ENCODE results near the gene TAPT1.
A peak's percentile ranks its signal among the peaks of the same experiment; 100 is the strongest.
"Not testable (repeated sequence)": the region's sequence is repeated elsewhere in the genome, so short reads cannot be mapped to it uniquely, and the experiment has no call there.

The TAPT1 gene, protein sequence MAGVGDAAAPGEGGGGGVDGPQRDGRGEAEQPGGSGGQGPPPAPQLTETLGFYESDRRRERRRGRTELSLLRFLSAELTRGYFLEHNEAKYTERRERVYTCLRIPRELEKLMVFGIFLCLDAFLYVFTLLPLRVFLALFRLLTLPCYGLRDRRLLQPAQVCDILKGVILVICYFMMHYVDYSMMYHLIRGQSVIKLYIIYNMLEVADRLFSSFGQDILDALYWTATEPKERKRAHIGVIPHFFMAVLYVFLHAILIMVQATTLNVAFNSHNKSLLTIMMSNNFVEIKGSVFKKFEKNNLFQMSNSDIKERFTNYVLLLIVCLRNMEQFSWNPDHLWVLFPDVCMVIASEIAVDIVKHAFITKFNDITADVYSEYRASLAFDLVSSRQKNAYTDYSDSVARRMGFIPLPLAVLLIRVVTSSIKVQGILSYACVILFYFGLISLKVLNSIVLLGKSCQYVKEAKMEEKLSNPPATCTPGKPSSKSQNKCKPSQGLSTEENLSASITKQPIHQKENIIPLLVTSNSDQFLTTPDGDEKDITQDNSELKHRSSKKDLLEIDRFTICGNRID

DNA sequence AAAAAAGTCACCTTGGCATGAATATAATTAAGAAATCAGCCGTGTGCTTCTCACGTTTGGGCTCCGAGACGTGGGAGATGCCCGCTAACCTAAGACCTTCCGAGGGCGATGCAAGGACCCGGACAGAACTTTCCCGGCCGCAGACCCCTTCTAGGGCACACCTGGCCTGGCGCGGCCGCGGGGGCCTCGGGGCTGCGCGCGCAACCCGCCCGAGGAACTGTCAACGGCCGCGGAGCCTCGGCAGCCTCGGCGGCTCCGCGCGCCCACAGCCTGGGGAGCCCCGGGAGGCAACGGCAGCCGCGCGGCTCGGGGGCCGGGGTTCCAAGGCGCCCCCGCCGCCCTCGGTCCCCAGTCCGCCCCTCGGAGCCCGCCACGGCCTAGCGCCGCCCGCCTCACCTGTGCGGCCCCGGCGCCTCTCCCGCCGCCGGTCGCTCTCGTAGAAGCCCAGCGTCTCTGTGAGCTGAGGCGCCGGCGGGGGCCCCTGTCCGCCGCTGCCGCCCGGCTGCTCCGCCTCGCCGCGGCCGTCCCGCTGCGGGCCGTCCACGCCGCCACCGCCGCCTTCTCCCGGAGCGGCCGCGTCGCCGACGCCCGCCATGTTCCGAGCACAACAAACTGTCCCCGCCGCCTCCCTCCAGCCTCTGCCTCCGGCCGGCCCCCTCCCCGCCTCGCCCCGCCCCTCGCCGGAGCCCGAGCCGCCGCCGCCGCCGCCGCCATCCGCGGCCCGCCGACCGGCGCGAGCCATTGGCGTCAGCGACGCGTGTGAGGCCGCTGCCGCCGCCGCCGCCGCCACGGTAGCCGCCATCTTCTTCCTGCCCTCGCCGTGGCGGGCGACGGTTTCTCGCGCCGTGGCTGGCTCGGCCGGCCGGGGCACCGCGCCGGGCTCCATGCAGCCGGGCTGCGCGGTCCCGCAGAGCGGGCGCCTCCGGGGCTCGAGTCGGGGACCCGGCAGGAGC lies at the start of gene TAPT1:
TAPT1 (minus strand) TSS at position 609 of the 953 bp plus-strand sequence; CDS start at position 595, 14 bp downstream.
- peak; percentile 64 for DNase-seq

DNA sequence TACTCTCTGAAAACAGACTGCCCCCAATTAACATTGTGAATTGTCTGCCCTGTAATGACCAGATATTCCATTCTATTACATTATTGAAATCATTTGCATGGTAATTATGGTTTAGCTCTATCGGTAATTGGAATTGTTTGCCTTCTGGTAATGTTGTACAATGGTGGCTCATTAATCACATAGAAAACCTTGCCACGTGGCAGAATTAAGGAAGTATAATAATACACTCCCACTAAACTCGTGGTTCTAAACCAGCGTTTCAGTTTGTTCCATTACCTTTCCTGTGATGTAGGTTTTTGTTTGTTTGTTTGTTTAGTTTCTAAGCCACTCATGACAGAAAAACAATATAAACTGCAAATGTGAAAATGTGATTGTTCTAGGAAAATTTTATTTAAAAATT lies 45.1 kb upstream of the TAPT1 start:
- DNase-seq, result no peak

DNA sequence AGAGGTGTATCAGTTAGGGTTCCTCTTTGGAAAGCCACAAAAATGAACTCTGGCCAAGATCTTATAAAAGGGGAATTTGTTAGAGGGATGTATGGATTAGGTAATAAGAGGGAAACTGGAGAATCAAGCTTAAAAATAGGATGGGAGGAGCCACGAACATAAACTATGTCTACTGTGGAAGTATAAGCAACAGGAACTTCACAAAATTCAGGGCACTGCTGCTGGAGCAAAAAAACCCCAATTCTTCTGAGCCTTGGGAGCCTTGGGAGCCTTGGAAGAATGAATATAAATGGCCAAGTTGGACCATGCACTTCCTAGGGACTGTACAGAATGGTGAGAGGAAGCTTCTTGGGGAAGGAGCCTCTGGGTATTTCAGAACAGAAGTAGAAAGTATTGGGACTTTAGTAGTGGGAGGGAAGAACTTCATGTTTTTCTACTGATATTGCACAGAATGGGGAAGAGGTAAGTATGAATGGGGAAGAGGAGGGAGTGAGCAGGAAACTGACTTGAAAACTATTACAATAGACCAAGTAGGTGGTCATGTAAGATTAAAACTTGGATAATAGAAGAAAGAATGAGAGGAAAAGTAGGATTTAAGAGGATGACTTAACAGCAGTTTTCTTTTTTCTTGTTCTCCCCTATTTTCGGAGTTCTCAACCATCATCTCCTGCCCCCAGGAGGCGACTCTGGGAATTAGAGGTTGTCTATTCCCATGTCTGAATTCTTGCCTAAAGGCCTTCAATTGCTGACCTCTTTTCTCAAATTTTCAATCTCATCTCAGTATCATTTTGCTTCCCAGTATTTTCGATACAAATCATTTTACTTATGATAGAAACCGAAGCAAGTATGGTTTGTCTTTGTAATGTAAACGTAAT lies 44.4 kb upstream of the TAPT1 start:
- no peak for DNase-seq

DNA sequence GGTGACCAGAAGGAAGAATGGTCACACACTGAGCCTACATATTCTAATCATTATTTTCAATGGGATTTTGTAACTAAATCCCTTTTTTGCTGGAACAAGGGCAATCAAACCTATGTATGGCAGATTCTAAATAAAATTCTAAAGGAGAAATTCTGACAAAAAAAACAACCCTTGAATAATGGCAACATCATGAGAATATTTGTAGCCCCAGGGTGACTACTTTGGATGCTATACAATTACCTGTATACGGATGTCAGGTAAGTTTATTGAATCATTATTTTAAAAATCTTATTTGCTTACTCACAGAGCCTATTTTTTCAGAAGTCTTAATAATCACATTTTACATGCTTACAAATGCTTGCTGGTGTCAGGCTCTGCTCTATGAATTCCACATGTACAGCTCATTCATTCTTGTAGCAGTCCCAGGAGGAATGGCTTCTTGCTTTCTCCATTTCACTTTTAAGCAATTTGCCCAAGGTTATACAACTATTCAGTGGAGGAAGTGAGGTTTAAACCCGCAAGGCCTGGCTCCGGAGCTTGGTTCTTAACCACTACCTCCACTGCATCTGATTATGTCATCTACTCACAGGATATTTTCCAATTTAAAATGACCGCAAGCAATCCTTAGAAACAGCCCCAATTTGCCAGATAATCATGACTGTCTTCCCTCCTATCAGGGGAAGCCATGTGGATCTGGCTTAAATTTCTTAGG lies 43.6 kb upstream of the TAPT1 start:
- DNase-seq, result not testable (repeated sequence)

DNA sequence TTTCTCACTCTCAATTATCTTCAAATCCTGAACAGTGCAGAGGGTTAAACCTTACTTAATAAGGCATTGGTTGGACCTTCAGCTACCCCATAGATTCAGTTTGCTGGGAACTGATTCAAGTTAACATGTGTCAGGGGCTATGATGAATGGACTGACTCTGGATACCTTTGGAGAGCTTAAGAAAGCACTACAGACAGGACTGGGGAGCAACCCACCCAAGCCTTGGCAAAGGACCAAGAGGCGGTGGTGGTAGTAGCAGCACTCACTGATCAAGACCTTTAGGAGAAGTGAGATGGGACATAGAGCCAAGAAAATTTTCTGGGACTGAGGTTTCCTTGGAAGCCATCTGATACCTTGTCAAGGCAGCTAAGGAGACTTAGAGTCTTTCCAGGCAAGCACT lies 43.0 kb upstream of the TAPT1 start:
- no peak for DNase-seq

DNA sequence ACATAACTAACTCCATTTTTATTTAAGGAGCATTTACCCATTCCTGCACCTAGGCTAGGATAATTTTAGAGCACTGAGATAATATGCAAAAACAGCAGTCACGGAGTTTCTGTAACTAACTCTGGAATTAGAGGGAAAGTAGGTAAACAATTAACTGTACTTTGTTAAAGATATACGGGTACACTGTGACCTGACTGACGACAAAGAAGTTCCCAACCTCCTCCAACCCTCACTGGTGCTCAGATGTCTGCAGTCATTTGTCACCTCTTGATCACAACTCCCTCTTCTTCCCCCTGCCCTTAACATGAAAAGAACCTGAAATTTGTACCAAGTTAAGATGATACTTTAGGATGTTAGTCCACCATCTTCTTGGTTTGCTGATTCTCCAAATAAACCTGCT lies 42.0 kb upstream of the TAPT1 start:
- no peak for DNase-seq

DNA sequence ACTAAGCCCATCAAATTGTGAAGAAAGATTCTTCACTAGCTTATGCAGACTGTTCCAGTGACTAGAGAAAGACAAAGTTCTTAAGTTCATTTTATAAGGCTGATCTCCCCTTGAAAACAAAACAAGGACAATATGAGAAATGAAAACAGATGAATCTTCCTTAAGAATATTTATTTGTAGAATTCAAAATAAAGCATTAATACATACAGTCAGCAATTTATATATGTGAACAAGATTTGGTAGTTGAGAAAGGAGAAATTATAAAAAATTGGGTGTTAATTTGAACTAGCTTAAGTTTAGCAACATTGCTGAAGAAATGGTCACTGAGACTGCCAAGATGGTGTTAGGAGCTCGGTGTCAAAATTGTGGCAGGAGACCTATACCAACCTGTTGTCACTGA lies 41.4 kb upstream of the TAPT1 start:
- no peak for DNase-seq

DNA sequence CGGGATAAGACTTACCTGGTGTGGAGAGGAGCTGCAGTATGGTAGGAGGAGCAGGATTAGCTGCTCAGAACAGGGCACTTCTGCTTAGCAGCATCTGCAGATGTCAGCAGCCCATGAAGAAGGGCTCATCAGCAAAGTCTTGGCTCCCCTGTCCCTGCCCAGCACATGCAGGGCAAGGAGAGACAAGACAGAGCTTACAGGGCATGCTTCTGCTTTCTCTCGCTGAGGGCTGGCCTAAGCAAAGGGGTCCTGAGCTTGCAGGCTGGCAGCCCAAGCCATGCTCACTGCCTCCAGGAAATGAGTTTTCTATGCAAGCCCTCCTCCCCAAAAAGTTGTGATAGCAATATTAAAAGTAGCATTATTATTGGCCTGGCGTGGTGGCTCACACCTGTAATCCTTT lies 39.5 kb upstream of the TAPT1 start:
- DNase-seq, result no peak

DNA sequence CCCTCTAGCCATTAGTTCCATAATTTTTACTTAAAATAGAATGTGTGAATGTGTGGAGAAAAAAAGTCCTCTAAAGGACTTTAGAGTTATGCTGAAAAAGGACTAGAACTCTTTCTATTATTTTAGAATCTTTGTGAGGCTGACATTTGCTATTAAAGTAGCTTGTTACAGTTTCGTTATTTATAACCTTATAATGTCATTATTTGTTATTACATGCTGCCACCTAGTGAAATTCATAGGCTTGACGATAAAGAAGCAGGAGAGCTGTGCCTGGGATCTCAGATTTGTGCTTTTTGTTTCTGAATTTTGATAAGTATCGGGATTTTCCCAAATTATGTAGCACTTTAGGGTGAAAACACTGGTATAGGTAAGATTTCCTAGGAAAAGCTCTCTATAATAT lies 38.5 kb upstream of the TAPT1 start:
- DNase-seq, result peak; percentile 39

DNA sequence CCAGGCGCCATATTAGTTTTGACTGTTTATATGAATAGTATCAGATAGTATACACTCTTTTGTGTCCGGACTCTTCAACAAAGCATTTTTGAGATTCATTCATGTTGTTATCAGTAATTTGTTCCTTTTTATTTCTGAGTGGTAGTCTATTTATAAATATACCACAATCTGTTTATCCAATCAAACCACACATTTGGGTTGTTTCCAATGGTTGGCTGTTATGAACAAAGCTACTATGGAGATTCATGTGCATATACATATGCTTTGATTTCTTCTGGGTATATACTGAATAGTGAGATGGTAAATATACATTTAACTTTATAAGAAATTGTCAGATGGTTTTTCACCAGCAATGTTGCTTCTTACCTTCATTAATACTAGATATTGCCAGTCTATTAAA lies 36.8 kb upstream of the TAPT1 start:
- no peak for DNase-seq

DNA sequence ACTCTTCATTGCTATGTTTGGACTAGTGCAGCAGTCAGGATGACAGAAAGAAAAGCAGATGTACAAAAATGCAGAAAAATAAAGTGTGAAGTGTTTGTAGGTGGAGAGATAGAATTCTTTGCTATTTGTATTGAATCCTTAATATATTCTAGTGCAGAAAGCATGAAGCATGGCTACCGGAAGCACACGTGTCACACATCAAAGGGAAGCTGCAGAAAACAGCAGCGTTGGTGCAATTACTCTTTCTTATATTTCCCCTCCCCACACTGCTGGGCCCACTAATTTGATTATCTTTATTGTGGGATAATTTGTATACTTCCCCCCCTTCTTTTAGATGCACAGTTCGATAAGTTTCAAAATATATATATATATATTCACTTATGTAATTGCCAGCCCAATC lies 35.9 kb upstream of the TAPT1 start:
- no peak for DNase-seq

DNA sequence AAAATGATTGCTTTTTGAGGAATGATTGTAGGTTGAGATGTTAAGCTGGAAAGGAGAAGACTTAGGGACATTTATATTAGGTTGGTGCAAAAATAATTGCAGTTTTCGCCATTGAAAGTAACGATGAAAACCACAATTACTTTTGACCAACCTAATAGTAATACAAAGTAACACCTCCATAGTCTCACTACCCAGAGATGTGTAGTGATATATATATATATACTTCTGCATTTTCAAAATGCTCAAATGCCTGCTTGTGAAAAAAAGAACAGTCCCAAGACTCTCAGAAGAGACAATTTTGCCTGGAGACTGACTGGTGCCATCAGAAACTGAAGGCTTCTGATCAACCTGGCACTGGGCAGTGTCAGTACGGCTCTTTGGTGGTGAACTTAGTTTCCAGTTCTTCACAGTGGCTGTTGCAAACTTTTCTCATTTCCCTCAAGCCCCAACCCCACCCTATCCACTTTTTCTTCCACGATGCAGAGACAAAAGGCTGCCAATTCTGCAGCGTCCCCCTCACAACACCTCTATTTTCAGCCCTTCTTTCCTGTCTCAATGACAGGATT lies 35.1 kb upstream of the TAPT1 start:
- no peak for DNase-seq

DNA sequence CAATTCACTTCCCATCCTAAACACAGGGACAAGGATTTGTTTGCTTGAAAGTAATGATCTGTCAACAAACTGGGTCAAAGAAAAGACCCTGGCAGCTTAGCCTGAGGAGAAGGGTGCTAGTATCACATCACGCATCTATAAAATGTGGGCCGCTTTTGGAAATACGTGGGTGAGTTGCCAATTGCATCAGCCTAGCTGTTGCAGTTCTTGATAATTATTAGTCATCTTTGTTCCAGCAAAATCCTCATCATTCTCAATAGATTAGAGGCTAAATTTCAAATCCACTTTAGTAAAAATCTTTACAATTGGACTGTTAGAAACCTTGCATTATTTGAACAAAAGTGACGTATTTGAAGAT lies 33.6 kb upstream of the TAPT1 start:
- no peak for DNase-seq

DNA sequence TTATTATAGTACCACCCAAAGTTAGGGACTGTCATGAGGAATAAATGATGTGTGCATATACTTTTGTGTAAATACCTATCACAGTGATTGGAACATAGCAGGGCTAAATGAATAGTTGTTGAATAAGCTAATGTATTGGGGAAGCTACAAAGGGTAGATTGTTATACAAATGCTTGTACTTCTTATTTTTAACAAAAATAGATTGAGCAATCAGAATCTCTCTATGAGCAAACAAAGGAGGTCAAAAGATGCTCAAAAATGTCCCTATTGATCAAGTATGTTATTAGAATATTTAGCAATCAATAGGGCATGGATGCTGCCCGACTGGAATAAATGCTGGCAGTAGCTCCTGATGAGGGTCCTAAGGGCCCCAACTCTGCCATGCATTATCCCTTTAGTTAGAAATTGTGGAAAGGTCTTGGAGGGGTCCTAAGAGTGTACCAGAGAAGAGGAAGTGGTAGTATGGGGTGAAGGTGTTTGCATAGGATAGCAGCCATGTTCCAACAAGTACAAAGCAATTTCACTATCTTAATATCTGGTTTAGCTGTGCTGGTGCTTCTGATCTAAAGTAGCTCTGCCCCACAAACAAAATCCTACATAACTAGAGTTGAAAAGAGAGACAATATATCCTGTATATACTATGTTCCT lies 33.1 kb upstream of the TAPT1 start:
- no peak for DNase-seq

DNA sequence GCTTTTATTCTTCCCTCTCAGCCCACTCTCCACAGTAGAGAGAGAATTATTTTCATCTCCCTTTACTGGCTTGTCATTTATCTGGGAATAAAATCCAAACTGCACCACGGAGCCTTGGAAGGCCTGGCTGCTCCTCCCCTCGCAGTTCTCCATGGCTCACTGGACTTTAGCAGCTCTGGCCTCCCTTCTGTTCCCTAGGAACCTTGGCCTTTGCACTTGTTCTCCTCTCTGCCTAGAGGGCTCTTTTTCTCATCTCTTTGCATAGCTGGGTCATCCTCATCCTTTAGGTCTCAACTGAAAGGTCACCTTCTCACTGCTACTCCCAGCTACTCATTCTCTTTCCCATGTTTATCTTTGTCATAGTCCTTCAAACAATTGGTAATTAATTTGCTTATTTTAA lies 31.3 kb upstream of the TAPT1 start:
- DNase-seq, result no peak

DNA sequence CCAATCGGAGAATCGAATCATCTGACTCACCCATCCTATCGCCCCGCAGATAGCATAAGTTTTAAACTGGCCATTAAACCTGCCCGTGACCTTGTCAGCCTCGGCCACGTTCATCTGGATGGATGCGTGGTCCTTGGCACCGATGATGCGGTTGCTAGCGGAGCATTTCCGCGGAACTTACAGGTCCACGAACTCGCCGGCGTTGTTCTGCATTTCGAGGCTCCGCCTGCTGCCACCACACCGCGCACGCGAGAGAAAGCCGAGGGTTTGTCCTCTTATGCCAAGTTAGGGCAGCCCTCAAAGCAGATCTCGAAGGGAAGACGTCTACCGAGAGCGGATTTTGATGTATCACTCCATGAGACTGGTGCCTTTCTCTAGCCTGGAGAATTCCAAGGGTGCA lies 30.1 kb upstream of the TAPT1 start:
- DNase-seq, result no peak

DNA sequence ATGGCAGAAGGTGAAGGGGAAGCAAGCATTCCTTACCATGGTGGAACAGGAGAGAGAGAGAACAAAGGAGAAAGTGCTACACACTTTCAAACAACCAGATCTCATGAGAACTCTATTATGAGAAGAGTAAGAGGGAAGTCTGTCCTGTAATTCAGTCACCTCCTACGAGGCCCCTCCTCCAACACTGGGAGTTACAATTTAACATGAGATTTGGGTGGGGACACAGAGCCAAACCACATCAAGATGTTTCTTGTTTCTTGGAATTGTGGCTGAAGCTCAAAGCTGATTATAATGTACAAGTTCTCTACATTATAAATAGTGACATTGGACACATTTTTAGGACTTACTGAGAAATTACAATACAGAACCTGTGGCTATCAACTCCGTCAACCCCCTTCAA lies 29.5 kb upstream of the TAPT1 start:
- DNase-seq, result no peak

DNA sequence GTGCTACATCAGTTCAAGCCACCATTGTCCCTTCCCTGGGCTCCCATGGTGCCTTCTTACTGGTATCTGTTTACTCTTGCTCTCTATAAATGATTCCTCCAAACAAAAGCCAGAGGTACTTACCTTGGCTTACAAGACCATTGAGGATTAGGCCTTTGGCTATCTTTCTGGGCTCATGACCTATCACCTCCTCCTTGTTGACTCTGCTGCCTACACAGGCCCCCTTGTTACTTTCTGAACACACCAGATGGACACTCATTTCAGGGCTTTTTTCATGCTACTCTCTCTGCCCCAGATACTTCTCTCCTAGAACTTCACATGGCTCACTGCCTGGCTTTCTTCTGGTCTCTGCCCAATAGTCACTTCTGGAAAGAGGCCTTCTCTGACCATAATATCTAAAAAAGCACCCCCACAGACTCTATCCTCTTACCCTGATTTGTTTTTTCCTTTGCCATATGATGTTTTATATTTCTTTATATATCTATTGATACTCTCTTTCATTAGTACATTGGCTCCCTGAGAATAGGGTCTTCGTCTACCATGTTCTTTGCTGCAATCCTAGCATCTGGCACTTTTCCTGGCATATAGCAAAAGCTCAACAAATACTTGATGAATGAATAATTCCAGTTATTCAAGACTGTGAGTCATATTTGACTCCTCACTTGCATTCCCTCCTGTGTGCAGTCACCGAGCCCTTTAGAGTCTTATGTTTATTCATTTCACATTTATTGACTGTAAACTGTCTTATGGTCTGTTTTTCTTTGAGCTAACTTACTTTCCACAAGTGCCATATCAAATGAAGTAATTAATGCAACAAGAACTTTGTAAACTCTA lies 27.1 kb upstream of the TAPT1 start:
- DNase-seq, result no peak

DNA sequence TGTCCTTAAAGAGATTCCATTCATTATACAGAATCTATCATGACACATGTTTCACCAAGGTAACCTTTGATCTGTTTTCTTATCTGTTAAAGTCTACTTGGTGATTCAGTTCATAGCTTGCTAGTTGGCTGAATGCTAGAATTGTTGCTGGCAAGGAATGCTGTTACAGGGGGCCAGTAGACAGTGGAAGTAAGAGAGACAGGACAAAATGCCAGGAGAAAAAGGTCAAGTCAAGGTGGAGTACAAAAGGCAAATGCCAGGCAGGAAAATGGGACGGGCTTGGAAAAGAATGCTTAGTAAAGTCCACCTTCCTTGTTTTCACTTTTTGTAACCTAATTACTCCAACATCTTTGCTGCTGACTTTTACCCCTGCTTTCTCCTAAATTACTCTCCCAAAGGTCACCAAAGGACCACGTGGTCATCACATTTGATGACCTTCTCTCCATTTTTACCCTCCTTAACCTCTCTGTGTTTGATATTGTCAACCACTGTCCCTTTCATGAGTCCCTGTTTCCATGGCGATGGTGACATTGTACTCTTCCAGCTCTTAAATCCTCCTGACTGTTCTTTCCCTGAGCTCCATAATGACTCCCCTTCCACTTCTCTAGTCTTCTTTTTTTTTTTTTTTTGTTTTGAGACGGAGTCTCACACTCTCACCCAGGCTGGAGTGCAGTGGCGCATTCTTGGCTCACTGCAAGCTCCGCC lies 24.5 kb upstream of the TAPT1 start:
- DNase-seq, result no peak

DNA sequence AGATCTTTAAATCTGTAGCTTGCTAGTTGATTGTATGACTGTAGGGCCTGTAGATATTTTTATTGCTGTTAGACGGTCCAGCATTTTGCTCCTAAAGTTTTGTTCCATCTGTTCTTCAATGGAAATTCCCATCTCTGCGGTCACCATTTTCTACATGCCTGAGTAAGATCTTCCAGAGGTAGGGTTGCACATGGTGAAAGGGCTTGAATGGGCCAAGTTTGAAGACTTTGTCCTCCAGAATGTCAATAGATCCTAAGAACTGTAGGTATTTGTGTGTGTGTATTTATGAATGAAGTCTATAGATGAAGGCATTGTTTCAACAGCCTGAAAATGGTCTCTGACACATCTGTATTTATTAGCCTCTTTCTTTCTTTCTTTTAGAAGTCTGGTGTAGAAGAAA lies 22.3 kb upstream of the TAPT1 start:
- no peak for DNase-seq

Data from NCI-H2029 (cell line).